SK-N-SH treated with all-trans-retinoic acid at 6 μM for 48 hours (cell line): ENCODE results near the gene LZTR1.

Experiments used
- ATAC-seq: fragments of 200-7000 bp; cut with Tn5 transposase; 3 replicates; pipeline ENCODE4 v1.9.1; 2020; ENCODE audit warnings: mild to moderate bottlenecking, moderate library complexity
- ARNTL ChIP-seq: fragments of 450-650 bp; formaldehyde crosslinking; IDR thresholded peaks from 2 replicates; pipeline ENCODE4 v1.5.0; 2020; ENCODE audit warnings: low read depth, mild to moderate bottlenecking, moderate library complexity, borderline replicate concordance
- BACH2 ChIP-seq: fragments of 250-450 bp; sonication (Bioruptor Pico); IDR thresholded peaks from 2 replicates; pipeline ENCODE4 v1.9.0; 2021; ENCODE audit warnings: mild to moderate bottlenecking, borderline replicate concordance
- CSDC2 ChIP-seq: fragments of 250-450 bp; sonication (Bioruptor Pico); IDR thresholded peaks from 2 replicates; pipeline ENCODE4 v1.5.0; 2020; ENCODE audit warnings: mild to moderate bottlenecking, moderate library complexity
- ESRRG ChIP-seq: fragments of 250-450 bp; sonication (Bioruptor Pico); IDR thresholded peaks from 2 replicates; pipeline ENCODE4 v1.6.1; 2021; ENCODE audit warnings: mild to moderate bottlenecking
- GLIS3 ChIP-seq: fragments of 250-450 bp; sonication (Bioruptor Pico); IDR thresholded peaks from 2 replicates; pipeline ENCODE4 v1.5.0; 2020; ENCODE audit warnings: mild to moderate bottlenecking, moderate library complexity
- ISL1 ChIP-seq: fragments of 250-450 bp; sonication (Bioruptor Pico); IDR thresholded peaks from 2 replicates; pipeline ENCODE4 v2.1.2; 2022; ENCODE audit warnings: mild to moderate bottlenecking, moderate library complexity
- PPARA ChIP-seq: fragments of 250-450 bp; sonication (Bioruptor Pico); IDR thresholded peaks from 2 replicates; pipeline ENCODE4 v1.5.0; 2020; ENCODE audit warnings: mild to moderate bottlenecking, borderline replicate concordance
- RARB ChIP-seq: fragments of 250-450 bp; sonication (Bioruptor Pico); IDR thresholded peaks from 2 replicates; pipeline ENCODE4 v1.8.0; 2021; ENCODE audit warnings: mild to moderate bottlenecking, moderate library complexity
- SNAI2 ChIP-seq: fragments of 250-450 bp; sonication (Bioruptor Pico); IDR thresholded peaks from 2 replicates; pipeline ENCODE4 v1.5.0; 2020; ENCODE audit warnings: mild to moderate bottlenecking, moderate library complexity
- TOX ChIP-seq: fragments of 250-450 bp; sonication (Bioruptor Pico); IDR thresholded peaks from 2 replicates; pipeline ENCODE4 v1.8.0; 2021; ENCODE audit warnings: mild to moderate bottlenecking, moderate library complexity, borderline replicate concordance
- ZC3H10 ChIP-seq: fragments of 250-450 bp; sonication (Bioruptor Pico); IDR thresholded peaks from 2 replicates; pipeline ENCODE4 v1.5.1; 2021; ENCODE audit warnings: mild to moderate bottlenecking, moderate library complexity
- ZFP3 ChIP-seq: fragments of 250-450 bp; sonication (Bioruptor Pico); IDR thresholded peaks from 2 replicates; pipeline ENCODE4 v1.5.0; 2020; ENCODE audit warnings: mild to moderate bottlenecking, moderate library complexity
- ZFP30 ChIP-seq: fragments of 450-650 bp; formaldehyde crosslinking; IDR thresholded peaks from 2 replicates; pipeline ENCODE4 v1.5.0; 2022; ENCODE audit warnings: mild to moderate bottlenecking, moderate library complexity
- ZNF565 ChIP-seq: fragments of 450-650 bp; formaldehyde crosslinking; conservative IDR thresholded peaks from 2 replicates; pipeline ENCODE4 v1.5.0; 2020; ENCODE audit warnings: low read depth, mild to moderate bottlenecking, moderate library complexity
- ZNF70 ChIP-seq: fragments of 450-650 bp; formaldehyde crosslinking; IDR thresholded peaks from 2 replicates; pipeline ENCODE4 v1.5.0; 2020; ENCODE audit warnings: mild to moderate bottlenecking, moderate library complexity
- TF ChIP-seq, protein P1 (sequence below): fragments of 250-450 bp; sonication (Bioruptor Pico); IDR thresholded peaks from 2 replicates; pipeline ENCODE4 v1.8.0; 2021; ENCODE audit warnings: low read depth, mild to moderate bottlenecking, moderate library complexity, borderline replicate concordance
- TF ChIP-seq, protein P2 (sequence below): fragments of 250-450 bp; sonication (Bioruptor Pico); IDR thresholded peaks from 2 replicates; pipeline ENCODE4 v1.5.0; 2020; ENCODE audit warnings: mild to moderate bottlenecking, moderate library complexity
- TF ChIP-seq, protein P3 (sequence below): fragments of 250-450 bp; sonication (Bioruptor Pico); IDR thresholded peaks from 2 replicates; pipeline ENCODE4 v1.8.0; 2020; ENCODE audit warnings: mild to moderate bottlenecking, moderate library complexity, borderline replicate concordance
- TF ChIP-seq, protein P4 (sequence below): fragments of 250-450 bp; sonication (Bioruptor Pico); IDR thresholded peaks from 2 replicates; pipeline ENCODE4 v1.5.1; 2020; ENCODE audit warnings: low read depth, mild to moderate bottlenecking, moderate library complexity

LZTR1 gene

GRCh38 chr22:21022955-21023614, 41.0 kb downstream of the LZTR1 start:
- ATAC-seq, result no peak
- TF ChIP-seq SNAI2 (CRISPR knock-in tag), result no peak
- no peak for TF ChIP-seq ISL1
- no peak for TF ChIP-seq GLIS3 (CRISPR knock-in tag)
- no peak for TF ChIP-seq PPARA (CRISPR knock-in tag)
- TF ChIP-seq ZNF70, result no peak
- TF ChIP-seq ZFP3 (CRISPR knock-in tag), result no peak
- no peak for TF ChIP-seq RARB
- TF ChIP-seq ZC3H10 (CRISPR knock-in tag), result no peak
- TF ChIP-seq ARNTL, result no peak
- no peak for TF ChIP-seq TOX (CRISPR knock-in tag)
- TF ChIP-seq, protein P1, sequence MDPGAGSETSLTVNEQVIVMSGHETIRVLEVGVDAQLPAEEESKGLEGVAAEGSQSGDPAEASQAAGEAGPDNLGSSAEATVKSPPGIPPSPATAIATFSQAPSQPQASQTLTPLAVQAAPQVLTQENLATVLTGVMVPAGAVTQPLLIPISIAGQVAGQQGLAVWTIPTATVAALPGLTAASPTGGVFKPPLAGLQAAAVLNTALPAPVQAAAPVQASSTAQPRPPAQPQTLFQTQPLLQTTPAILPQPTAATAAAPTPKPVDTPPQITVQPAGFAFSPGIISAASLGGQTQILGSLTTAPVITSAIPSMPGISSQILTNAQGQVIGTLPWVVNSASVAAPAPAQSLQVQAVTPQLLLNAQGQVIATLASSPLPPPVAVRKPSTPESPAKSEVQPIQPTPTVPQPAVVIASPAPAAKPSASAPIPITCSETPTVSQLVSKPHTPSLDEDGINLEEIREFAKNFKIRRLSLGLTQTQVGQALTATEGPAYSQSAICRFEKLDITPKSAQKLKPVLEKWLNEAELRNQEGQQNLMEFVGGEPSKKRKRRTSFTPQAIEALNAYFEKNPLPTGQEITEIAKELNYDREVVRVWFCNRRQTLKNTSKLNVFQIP, result no peak
- no peak for TF ChIP-seq ESRRG (CRISPR knock-in tag)
- no peak for TF ChIP-seq CSDC2 (CRISPR knock-in tag)
- TF ChIP-seq, protein P2, sequence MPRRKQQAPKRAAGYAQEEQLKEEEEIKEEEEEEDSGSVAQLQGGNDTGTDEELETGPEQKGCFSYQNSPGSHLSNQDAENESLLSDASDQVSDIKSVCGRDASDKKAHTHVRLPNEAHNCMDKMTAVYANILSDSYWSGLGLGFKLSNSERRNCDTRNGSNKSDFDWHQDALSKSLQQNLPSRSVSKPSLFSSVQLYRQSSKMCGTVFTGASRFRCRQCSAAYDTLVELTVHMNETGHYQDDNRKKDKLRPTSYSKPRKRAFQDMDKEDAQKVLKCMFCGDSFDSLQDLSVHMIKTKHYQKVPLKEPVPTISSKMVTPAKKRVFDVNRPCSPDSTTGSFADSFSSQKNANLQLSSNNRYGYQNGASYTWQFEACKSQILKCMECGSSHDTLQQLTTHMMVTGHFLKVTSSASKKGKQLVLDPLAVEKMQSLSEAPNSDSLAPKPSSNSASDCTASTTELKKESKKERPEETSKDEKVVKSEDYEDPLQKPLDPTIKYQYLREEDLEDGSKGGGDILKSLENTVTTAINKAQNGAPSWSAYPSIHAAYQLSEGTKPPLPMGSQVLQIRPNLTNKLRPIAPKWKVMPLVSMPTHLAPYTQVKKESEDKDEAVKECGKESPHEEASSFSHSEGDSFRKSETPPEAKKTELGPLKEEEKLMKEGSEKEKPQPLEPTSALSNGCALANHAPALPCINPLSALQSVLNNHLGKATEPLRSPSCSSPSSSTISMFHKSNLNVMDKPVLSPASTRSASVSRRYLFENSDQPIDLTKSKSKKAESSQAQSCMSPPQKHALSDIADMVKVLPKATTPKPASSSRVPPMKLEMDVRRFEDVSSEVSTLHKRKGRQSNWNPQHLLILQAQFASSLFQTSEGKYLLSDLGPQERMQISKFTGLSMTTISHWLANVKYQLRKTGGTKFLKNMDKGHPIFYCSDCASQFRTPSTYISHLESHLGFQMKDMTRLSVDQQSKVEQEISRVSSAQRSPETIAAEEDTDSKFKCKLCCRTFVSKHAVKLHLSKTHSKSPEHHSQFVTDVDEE (CRISPR knock-in tag), result no peak
- TF ChIP-seq BACH2 (CRISPR knock-in tag), result no peak

GRCh38 chr22:21025266-21025665, 43.2 kb downstream of the LZTR1 start:
- no peak for TF ChIP-seq ZFP3 (CRISPR knock-in tag)
- no peak for TF ChIP-seq ZNF565 (CRISPR knock-in tag)
- no peak for TF ChIP-seq CSDC2 (CRISPR knock-in tag)
- ATAC-seq, result no peak

DNA sequence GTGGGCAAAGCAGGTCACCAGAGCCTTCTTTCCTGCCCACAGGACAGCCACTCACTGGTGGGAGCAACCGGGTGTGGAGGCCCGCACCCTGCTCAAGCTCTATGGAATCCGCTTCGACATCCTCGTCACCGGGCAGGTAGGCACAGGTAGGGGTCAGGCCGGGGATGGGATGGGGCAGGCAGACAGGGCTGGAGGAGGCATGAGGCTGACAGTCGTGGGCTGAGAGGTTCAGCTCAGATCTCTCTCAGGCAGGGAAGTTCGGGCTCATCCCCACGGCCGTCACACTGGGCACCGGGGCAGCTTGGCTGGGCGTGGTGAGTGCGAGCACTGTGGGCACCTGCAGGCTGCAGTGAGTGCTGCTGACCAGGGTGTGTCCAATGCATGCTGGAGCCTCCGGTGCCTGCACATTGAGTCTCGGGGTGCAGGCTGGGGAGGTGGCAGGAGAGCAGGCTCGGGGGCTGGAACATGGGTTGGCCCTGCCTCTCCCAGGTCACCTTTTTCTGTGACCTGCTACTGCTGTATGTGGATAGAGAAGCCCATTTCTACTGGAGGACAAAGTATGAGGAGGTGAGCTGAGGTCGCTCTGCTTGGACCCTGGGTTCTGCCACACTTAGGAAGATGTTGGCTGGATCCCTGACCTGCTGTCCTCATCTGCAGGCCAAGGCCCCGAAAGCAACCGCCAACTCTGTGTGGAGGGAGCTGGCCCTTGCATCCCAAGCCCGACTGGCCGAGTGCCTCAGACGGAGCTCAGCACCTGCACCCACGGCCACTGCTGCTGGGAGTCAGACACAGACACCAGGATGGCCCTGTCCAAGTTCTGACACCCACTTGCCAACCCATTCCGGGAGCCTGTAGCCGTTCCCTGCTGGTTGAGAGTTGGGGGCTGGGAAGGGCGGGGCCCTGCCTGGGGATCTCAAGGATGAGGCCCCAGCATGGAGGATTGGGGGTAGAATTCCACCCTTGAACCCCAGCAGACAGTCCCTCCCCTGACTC, 44.0 kb downstream of the LZTR1 start:
- no peak for TF ChIP-seq ZFP30 (CRISPR knock-in tag)
- TF ChIP-seq, protein P2 (CRISPR knock-in tag), result no peak
- TF ChIP-seq, protein P1, result no peak
- TF ChIP-seq, protein P3, sequence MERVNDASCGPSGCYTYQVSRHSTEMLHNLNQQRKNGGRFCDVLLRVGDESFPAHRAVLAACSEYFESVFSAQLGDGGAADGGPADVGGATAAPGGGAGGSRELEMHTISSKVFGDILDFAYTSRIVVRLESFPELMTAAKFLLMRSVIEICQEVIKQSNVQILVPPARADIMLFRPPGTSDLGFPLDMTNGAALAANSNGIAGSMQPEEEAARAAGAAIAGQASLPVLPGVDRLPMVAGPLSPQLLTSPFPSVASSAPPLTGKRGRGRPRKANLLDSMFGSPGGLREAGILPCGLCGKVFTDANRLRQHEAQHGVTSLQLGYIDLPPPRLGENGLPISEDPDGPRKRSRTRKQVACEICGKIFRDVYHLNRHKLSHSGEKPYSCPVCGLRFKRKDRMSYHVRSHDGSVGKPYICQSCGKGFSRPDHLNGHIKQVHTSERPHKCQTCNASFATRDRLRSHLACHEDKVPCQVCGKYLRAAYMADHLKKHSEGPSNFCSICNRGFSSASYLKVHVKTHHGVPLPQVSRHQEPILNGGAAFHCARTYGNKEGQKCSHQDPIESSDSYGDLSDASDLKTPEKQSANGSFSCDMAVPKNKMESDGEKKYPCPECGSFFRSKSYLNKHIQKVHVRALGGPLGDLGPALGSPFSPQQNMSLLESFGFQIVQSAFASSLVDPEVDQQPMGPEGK (CRISPR knock-in tag), result no peak
- TF ChIP-seq, protein P4, sequence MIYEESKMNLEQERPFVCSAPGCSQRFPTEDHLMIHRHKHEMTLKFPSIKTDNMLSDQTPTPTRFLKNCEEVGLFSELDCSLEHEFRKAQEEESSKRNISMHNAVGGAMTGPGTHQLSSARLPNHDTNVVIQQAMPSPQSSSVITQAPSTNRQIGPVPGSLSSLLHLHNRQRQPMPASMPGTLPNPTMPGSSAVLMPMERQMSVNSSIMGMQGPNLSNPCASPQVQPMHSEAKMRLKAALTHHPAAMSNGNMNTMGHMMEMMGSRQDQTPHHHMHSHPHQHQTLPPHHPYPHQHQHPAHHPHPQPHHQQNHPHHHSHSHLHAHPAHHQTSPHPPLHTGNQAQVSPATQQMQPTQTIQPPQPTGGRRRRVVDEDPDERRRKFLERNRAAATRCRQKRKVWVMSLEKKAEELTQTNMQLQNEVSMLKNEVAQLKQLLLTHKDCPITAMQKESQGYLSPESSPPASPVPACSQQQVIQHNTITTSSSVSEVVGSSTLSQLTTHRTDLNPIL (CRISPR knock-in tag), result no peak
- TF ChIP-seq TOX (CRISPR knock-in tag), result no peak
- TF ChIP-seq, all 23 proteins: peak for 0
- ATAC-seq, result no peak
